HG03060 (cell line): ENCODE data around the gene ARL2.

Experiments used
- ATAC-seq: cut with Tn5 transposase; IDR thresholded peaks from one replicate; pipeline ENCODE4 v1.9.1; 2021; ENCODE audit warnings: low read depth, moderate number of reproducible peaks; ENCODE audit not compliant: unreplicated experiment

ARL2 gene

DNA sequence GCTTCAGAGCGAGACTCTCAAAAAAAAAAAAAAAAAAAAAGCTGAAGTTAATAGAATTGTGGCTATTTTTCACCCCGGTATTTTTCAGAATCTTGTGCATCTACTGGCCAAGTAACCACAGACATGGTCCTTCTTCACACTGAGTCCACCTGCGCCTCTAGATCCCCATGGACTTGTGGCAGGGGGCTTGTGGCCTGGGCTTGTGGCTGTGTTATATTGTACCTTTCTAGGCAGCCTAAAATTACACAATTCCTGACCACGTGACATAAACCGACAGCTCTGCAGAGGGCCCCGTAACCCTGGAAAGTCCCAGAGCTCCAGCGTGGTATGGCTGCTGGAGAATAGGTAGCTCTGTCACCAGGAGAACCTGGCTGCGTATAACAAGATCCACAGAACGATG lies 55.3 kb downstream of the ARL2 start:
- no peak for ATAC-seq
